NCI-H2196 (cell line): ENCODE results near the gene ATP5PF.
"Not testable (repeated sequence)": the region's sequence is repeated elsewhere in the genome, so short reads cannot be mapped to it uniquely, and the experiment has no call there.

Experiments
- DNase-seq: peaks from one replicate; lab custom pipeline; 2025; ENCODE audit not compliant: unreplicated experiment; lab: John Stamatoyannopoulos, UW

The ATP5PF gene

GRCh38 chr21:25732091-25732760, 2.5 kb downstream of the ATP5PF start:
- no peak for DNase-seq

- DNase-seq, result no peak
Observed at GRCh38 chr21:25722631-25723030, 12.1 kb downstream of the ATP5PF start.

- DNase-seq, result no peak
Observed at GRCh38 chr21:25721987-25722386, 12.7 kb downstream of the ATP5PF start.

GRCh38 chr21:25717491-25718147, 17.1 kb downstream of the ATP5PF start:
- no peak for DNase-seq

- not testable (repeated sequence) for DNase-seq
Observed at GRCh38 chr21:25714066-25714465, 20.6 kb downstream of the ATP5PF start.

GRCh38 chr21:25710550-25710949, 24.2 kb downstream of the ATP5PF start:
- DNase-seq, result no peak

- no peak for DNase-seq
Observed at GRCh38 chr21:25709684-25710265, 24.9 kb downstream of the ATP5PF start.

GRCh38 chr21:25708467-25709065, 26.1 kb downstream of the ATP5PF start:
- DNase-seq, result peak; percentile 46

- DNase-seq, result no peak
Observed at GRCh38 chr21:25701529-25701928, 33.2 kb downstream of the ATP5PF start.

- no peak for DNase-seq
Observed at GRCh38 chr21:25700741-25701140, 34.0 kb downstream of the ATP5PF start.

GRCh38 chr21:25695461-25695860, 39.2 kb downstream of the ATP5PF start:
- DNase-seq, result not testable (repeated sequence)

GRCh38 chr21:25691976-25692375, 42.7 kb downstream of the ATP5PF start:
- no peak for DNase-seq

- DNase-seq, result no peak
Observed at GRCh38 chr21:25689226-25689625, 45.5 kb downstream of the ATP5PF start.

- DNase-seq, result no peak
Observed at GRCh38 chr21:25688275-25689155, 46.2 kb downstream of the ATP5PF start.

GRCh38 chr21:25687787-25688186, 46.9 kb downstream of the ATP5PF start:
- no peak for DNase-seq

- DNase-seq, result no peak
Observed at GRCh38 chr21:25682382-25682781, 52.3 kb downstream of the ATP5PF start.

GRCh38 chr21:25676451-25676850, 58.3 kb downstream of the ATP5PF start:
- DNase-seq, result no peak
